Panc1 (cell line): ENCODE measurements around the gene MINK1.

Source experiments
- POLR2AphosphoS5 ChIP-seq: IDR thresholded peaks from 2 replicates; pipeline ENCODE4 v1.6.1; 2012; ENCODE audit warnings: mild to moderate bottlenecking, low read depth, low read length, moderate library complexity
- TF ChIP-seq, protein P1 (sequence below): fragments of 450-650 bp; IDR thresholded peaks from 2 replicates; pipeline ENCODE4 v1.5.1; 2017; ENCODE audit warnings: mild to moderate bottlenecking

DNA sequence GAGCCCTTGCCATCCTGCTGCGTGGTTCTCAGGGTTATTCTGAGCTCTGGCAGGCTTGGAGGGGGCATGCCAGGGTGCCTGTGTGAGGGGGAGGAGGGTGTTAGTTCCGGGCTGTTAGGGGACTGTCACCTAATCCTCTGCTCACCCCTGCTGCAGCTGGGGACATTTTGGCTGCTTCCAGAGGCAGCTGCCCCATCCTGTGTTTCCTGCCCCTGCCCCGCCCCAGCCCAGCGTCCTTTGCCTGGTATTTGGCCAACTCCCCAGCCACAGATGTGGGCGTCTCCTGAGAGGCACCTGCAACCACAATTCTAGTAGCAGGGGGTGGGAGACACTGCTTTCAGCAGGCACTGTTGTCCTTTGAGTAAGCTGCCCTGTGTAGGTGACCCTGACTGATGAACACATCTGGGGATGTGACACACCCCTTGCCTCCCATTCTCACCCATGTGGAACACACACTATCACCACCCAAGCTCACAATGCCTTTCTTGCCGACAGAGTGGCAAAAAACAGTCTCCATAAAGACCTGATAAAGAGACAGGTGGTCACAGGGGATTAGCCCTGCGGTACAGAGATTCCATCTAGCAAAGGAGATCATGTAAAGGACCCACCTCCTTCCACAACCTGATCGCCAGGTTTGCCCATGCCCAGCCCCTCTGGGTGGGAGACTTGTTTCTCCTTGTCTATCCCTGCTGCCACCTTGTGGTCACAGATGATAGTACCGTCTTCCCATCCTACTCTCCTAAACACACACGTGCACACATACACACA is 70.1 kb downstream of the MINK1 start, which contains the start of gene CHRNE:
- TF ChIP-seq, protein P1, sequence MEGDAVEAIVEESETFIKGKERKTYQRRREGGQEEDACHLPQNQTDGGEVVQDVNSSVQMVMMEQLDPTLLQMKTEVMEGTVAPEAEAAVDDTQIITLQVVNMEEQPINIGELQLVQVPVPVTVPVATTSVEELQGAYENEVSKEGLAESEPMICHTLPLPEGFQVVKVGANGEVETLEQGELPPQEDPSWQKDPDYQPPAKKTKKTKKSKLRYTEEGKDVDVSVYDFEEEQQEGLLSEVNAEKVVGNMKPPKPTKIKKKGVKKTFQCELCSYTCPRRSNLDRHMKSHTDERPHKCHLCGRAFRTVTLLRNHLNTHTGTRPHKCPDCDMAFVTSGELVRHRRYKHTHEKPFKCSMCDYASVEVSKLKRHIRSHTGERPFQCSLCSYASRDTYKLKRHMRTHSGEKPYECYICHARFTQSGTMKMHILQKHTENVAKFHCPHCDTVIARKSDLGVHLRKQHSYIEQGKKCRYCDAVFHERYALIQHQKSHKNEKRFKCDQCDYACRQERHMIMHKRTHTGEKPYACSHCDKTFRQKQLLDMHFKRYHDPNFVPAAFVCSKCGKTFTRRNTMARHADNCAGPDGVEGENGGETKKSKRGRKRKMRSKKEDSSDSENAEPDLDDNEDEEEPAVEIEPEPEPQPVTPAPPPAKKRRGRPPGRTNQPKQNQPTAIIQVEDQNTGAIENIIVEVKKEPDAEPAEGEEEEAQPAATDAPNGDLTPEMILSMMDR: peak; percentile 89
- no peak for TF ChIP-seq POLR2AphosphoS5
